ENCODE measurements around the gene ASTN2. TPM values are rescaled to one million over a fixed set of nuclear protein-coding genes. Genes with fewer than 3 reads are reported as not detected.

Gene ASTN2
- total RNA-seq, 1 experiment from 2014 or later = 4.8 TPM

DNA sequence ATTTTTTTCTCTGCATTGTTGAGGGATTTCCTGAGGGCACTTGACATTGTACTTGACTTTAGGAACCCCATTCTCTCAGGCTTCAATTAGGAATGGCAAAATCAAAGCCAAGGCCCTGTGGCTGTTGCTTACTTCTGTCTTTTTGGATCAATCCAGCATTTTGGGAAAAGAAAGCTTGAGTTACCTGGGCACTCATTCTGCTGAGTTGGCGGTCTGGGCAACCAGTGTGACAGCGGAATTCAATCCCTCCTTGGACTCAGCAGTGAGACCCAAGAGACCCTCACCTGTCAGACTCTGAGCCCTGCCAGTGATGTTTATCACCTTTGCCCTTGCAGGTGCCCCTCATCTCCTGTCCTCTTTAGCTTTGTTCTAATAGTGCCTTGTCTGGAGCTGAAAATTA is 1036.0 kb downstream of the ASTN2 start:
- H3K36me3 ChIP-seq (ENCODE audit: control insufficient read depth in 1 of 2, insufficient read depth in 2 of 2, low read length in 2 of 2) = no peaks in the 10 kb centered on the region
- no peak overlapping the region for H3K27ac ChIP-seq (ENCODE audit: low read depth, low read length)
- H3K4me1 ChIP-seq (ENCODE audit: control insufficient read depth in 1 of 2, insufficient read depth in 2 of 2, low read length in 2 of 2) = peaks cover 11 to 17% of the 10 kb centered on the region in 2 experiments
- H2AFZ ChIP-seq (ENCODE audit: low read depth, low read length, poor library complexity, severe bottlenecking) = no peak overlapping the region
- no peak overlapping the region for H3K4me2 ChIP-seq (ENCODE audit: low read length)
- ChIA-PET RAD21 (ENCODE audit: low non-redundant PET in 1 of 2, low total read pairs in 2 of 2, uncharacterized antibody in 2 of 2, unreplicated experiment in 2 of 2) (no interaction called here), POLR2A (no interaction called here), CTCF (no interaction called here)
- BruUV-seq (replicated peaks) = no TSS peak
- no peak for ATAC-seq
- no peaks in the 10 kb centered on the region for H3K9me2 ChIP-seq (ENCODE audit: insufficient read depth)
- no peak for TF ChIP-seq YY1 (IDR thresholded peaks at IDR 0.05; ENCODE audit: extremely low read depth, insufficient replicate concordance, low read depth, low read length)
- TF ChIP-seq SIN3A (IDR thresholded peaks at IDR 0.05; ENCODE audit: low read depth) = no peak
- TF ChIP-seq ATF3 (IDR thresholded peaks at IDR 0.05) = no peak
- TF ChIP-seq POLR2AphosphoS5 (IDR thresholded peaks at IDR 0.05; ENCODE audit: low read depth, low read length) = no peak
- no peak for TF ChIP-seq FOSL1 (IDR thresholded peaks at IDR 0.05; ENCODE audit: low read depth)
- no peak for TF ChIP-seq RAD21 (IDR thresholded peaks at IDR 0.05; ENCODE audit: low read depth)
- no peak for TF ChIP-seq CTCF (IDR thresholded peaks at IDR 0.05 in 2 of 3, conservative IDR thresholded peaks at IDR 0.05 in 1 of 3; ENCODE audit: borderline replicate concordance in 1 of 3, insufficient read depth in 1 of 3, low read depth in 2 of 3, low read length in 2 of 3)
- TF ChIP-seq ZNF274 (IDR thresholded peaks at IDR 0.05; ENCODE audit: low read depth, low read length) = no peak
- no peak for TF ChIP-seq SRF (IDR thresholded peaks at IDR 0.05; ENCODE audit: low read depth)
- TF ChIP-seq CBX3 (IDR thresholded peaks at IDR 0.05; ENCODE audit: low read depth) = no peak
- TF ChIP-seq, protein P1, sequence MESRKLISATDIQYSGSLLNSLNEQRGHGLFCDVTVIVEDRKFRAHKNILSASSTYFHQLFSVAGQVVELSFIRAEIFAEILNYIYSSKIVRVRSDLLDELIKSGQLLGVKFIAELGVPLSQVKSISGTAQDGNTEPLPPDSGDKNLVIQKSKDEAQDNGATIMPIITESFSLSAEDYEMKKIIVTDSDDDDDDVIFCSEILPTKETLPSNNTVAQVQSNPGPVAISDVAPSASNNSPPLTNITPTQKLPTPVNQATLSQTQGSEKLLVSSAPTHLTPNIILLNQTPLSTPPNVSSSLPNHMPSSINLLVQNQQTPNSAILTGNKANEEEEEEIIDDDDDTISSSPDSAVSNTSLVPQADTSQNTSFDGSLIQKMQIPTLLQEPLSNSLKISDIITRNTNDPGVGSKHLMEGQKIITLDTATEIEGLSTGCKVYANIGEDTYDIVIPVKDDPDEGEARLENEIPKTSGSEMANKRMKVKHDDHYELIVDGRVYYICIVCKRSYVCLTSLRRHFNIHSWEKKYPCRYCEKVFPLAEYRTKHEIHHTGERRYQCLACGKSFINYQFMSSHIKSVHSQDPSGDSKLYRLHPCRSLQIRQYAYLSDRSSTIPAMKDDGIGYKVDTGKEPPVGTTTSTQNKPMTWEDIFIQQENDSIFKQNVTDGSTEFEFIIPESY (IDR thresholded peaks at IDR 0.05; ENCODE audit: extremely low read depth, insufficient replicate concordance, low read length) = no peak
- TF ChIP-seq SP1 (IDR thresholded peaks at IDR 0.05; ENCODE audit: low read depth) = no peak
- no peak for TF ChIP-seq ELF1 (IDR thresholded peaks at IDR 0.05; ENCODE audit: borderline replicate concordance, low read depth)
- TF ChIP-seq ZFX (IDR thresholded peaks at IDR 0.05) = no peak
- TF ChIP-seq EGR1 (IDR thresholded peaks at IDR 0.05; ENCODE audit: low read depth) = no peak
- TF ChIP-seq CEBPB (IDR thresholded peaks at IDR 0.05; ENCODE audit: low read depth) = no peak
- H3K79me2 ChIP-seq (ENCODE audit: insufficient read depth, low read length) = no peaks in the 10 kb centered on the region
- no peak for DNase-seq (ENCODE audit: low read depth, low spot score)
- no peaks in the 10 kb centered on the region for H3K9me3 ChIP-seq (ENCODE audit: control insufficient read depth in 1 of 2, insufficient read depth in 1 of 2, low read depth in 1 of 2, low read length in 2 of 2)
- H4K20me1 ChIP-seq (ENCODE audit: insufficient read depth) = no peaks in the 10 kb centered on the region
- H3K4me3 ChIP-seq (replicated peaks in 1 of 2; ENCODE audit: low read depth in 1 of 2, low read length in 2 of 2) = no peak overlapping the region
- H3K9ac ChIP-seq (ENCODE audit: low read length) = no peak overlapping the region
- no peaks in the 10 kb centered on the region for H3K27me3 ChIP-seq (ENCODE audit: insufficient read depth, low read length)
- intact Hi-C loops (cut with micrococcal nuclease) = no loop called here
